PC-9 (cell line): ENCODE measurements around the gene GSE1.

Experiments used
- CTCF ChIP-seq: fragments of 200-600 bp; sonication (generic); conservative IDR thresholded peaks from 2 replicates; pipeline ENCODE4 v1.6.1; 2017; ENCODE audit warnings: mixed run types, antibody characterized with exemption, mild to moderate bottlenecking, moderate library complexity
- EZH2 ChIP-seq: fragments of 200-600 bp; sonication (generic); IDR thresholded peaks from 2 replicates; pipeline ENCODE4 v1.8.0; 2017; ENCODE audit warnings: antibody characterized with exemption, low read depth

- TF ChIP-seq EZH2: no peak
- TF ChIP-seq CTCF: no peak
Observed at GRCh38 chr16:85676466-85676865, 63.3 kb downstream of the GSE1 start.
